K562 treated with DMSO at 1 percent for 24 hours (cell line): Measurements from ENCODE around the gene RBBP6. TPM values are rescaled to one million over a fixed set of nuclear protein-coding genes. Genes with fewer than 3 reads are reported as not detected.

Experiments used
- total RNA-seq: library from RNA; unstranded; fragments of 300-600 nt; gene quantifications from 2 replicates; pipeline ENCODE4 v1.2.3, GENCODE V29; 2022; ENCODE audit warnings: low read depth; ENCODE audit not compliant: insufficient read depth

RBBP6 gene, protein sequence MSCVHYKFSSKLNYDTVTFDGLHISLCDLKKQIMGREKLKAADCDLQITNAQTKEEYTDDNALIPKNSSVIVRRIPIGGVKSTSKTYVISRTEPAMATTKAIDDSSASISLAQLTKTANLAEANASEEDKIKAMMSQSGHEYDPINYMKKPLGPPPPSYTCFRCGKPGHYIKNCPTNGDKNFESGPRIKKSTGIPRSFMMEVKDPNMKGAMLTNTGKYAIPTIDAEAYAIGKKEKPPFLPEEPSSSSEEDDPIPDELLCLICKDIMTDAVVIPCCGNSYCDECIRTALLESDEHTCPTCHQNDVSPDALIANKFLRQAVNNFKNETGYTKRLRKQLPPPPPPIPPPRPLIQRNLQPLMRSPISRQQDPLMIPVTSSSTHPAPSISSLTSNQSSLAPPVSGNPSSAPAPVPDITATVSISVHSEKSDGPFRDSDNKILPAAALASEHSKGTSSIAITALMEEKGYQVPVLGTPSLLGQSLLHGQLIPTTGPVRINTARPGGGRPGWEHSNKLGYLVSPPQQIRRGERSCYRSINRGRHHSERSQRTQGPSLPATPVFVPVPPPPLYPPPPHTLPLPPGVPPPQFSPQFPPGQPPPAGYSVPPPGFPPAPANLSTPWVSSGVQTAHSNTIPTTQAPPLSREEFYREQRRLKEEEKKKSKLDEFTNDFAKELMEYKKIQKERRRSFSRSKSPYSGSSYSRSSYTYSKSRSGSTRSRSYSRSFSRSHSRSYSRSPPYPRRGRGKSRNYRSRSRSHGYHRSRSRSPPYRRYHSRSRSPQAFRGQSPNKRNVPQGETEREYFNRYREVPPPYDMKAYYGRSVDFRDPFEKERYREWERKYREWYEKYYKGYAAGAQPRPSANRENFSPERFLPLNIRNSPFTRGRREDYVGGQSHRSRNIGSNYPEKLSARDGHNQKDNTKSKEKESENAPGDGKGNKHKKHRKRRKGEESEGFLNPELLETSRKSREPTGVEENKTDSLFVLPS (N-terminal part only)
- 27.4 and 27.9 TPM in 2 replicates for total RNA-seq

DNA sequence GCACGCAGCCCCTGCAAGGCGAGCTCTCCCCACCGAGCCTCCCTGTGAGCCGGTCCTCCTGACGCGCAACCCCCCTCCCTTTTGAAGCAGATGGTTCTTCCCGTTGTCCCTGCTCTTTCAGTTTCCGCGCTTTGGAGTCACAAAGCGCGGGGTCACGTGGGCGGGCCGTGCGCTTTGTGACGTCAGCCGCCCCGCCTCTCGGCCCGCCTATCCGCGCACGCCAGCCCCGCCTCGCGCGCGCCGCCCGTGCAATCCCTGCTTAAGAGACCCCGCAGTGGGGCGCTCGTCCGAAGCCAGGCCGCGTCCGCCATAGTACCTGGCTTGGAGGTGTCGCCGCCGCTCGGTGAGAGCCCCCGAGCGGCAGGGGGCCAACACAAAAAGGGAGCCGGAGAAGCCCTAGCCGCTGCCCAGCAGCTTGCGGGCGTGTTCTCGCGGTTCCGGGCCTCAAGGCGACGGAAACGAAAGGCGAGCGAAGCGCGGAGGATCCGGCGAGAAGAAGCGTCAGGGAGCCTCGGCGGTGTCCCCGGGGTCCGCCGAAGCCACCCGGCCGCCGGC is at the start of gene RBBP6:
Gene RBBP6 (plus strand): TSS at position 272 of the 555 bp plus-strand sequence. CDS start 1,061 bp downstream, outside the sequence.

Other genes starting within 250 kb of the RBBP6 start
- 15.7 TPM in 2 replicates for gene TNRC6A, start 190.1 kb downstream of the RBBP6 start, total RNA-seq